ENCODE data around the gene NCAPG2.
A peak's percentile ranks its signal among the peaks of the same experiment; 100 is the strongest.

NCAPG2 gene, protein sequence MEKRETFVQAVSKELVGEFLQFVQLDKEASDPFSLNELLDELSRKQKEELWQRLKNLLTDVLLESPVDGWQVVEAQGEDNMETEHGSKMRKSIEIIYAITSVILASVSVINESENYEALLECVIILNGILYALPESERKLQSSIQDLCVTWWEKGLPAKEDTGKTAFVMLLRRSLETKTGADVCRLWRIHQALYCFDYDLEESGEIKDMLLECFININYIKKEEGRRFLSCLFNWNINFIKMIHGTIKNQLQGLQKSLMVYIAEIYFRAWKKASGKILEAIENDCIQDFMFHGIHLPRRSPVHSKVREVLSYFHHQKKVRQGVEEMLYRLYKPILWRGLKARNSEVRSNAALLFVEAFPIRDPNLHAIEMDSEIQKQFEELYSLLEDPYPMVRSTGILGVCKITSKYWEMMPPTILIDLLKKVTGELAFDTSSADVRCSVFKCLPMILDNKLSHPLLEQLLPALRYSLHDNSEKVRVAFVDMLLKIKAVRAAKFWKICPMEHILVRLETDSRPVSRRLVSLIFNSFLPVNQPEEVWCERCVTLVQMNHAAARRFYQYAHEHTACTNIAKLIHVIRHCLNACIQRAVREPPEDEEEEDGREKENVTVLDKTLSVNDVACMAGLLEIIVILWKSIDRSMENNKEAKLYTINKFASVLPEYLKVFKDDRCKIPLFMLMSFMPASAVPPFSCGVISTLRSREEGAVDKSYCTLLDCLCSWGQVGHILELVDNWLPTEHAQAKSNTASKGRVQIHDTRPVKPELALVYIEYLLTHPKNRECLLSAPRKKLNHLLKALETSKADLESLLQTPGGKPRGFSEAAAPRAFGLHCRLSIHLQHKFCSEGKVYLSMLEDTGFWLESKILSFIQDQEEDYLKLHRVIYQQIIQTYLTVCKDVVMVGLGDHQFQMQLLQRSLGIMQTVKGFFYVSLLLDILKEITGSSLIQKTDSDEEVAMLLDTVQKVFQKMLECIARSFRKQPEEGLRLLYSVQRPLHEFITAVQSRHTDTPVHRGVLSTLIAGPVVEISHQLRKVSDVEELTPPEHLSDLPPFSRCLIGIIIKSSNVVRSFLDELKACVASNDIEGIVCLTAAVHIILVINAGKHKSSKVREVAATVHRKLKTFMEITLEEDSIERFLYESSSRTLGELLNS
- 15.9 to 71.4 (median 40.9) reads per million in 17 experiments for total RNA-seq

DNA sequence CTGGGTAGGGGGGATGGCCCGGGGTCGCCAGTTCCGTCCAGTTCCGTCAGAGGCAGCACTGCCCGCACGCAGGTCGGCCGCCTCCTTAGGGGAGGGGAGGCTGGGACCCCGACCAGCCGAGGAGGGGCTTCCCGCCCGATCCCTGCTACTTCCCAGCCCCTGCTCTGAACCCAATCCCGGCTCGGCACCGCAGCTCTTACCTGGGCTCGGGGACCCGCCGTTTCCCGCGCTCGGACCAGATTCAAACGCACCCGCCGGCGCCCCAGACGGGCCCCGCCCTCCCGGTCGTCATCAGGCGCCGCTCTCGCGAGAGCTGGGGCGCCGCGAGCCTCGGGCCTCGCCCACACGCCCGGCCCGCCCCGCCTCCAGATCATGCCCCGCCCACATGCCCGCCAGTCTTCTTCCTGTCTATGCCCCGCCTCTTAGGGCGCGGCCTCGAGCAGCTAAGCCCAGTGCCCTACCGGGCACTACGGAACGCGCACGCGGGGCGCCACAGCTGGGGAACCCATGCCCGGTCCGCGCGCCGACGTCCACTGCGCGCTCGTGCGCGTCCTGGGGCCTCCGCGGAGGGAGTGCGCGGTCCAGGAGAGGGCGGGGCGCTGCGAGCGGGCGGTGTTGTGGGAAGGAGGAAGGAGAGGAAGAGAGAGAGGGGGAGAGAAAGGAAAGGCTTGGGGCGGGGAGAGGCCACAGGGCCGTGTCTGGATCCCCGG is at the start of gene NCAPG2:
NCAPG2 (minus strand) TSS at position 281 of the 710 bp plus-strand sequence. CDS start 2,905 bp downstream, outside the sequence.
- peak; percentile 100 for DNase-seq

- no peak for DNase-seq
Measured at GRCh38 chr7:158753900-158754299, 49.3 kb upstream of the NCAPG2 start.

DNA sequence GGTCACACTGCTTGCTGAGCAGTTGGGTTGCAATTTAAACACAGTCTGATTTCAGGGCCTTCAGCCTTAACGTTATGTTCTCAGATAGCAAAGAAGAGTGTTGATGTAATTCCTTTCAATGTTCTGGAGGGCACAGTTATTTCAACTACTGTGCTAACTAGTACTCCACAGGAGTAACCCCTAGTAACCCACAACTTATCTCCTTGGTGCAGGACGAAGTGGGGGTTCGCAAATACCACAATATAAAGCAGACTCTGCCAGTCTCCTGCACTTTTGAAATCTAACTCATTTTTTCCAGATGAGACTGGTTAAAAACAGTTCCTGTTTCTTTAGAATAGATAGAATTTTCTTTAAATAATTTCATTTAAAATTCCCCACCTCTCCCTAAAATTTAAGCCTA is 47.1 kb upstream of the NCAPG2 start:
- no peak for DNase-seq

DNA sequence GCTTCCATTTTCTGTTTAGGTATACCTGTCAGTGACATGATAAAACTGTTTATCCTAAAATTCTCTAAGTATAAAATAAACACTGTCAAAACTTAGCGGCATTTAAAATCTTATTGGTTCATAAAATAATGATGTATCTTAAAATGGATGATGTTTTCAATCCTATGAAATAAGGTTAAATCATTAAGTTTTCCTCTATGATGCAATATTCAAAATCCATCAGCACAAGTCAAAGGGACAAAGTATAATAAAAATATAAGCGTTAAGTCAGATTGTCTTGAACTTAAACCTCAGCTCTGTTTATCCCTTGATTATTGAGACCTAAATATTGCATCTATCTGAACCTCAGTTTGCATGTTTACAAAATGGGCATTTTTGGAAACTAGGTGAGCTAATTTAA is 46.6 kb upstream of the NCAPG2 start:
- no peak for DNase-seq

DNA sequence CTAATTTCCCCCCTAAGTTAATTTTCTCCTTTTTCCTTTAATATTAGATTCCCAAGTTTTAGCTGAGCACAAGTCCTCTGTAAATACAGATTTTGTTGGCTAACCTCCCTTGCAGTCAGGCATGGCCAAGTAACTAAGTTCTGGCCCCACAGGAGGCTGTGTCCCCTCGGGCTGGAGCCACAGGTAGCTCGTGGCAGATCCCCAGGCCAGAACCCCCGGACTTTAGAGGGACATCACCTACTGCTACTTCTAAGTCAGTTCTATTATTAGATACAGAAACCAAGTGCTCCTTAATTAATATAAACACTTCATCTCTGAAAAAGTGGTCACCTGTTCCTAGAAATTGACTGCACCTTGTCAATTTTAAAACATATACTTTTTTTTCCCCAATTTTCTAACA is 46.1 kb upstream of the NCAPG2 start:
- no peak for DNase-seq

DNA sequence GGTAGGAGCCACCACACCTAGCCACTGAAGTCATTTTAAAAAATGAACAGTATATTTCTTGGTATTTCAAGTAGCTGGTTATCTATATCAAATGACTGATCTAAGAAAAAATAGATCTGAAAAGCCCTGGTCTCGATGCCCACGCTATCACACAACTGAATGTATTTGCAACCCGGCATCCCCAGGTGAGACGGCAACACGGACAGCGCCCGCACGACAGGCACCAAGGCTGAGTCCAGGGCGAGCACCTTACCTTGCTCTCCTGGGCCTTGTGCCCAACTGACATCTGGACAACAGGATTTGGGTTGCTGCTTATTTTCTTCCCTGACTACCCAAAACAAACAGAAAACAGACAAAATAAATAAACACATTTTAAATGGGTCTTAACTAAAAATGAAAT is 44.8 kb upstream of the NCAPG2 start:
- DNase-seq = no peak

DNA sequence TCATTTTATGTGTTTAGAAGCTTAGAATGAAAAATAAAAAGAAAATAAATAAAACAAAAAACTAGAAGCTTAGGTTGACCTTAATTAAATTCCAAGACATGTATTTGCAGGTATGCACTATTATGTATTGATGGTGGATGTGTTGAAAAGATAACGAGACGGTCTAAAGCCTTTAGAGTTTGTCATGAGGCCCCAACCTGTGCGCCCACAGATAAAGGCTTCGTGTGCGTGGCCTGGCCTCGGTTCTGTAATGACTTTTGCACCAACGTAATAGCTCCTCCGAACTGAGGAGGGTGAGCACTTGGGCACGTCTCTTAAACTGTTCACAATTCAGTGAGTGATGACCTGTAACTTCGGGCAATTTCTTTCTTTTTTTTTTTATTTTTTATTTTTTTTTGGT is 43.7 kb upstream of the NCAPG2 start:
- DNase-seq = no peak

- DNase-seq = no peak
Measured at GRCh38 chr7:158747408-158747807, 42.8 kb upstream of the NCAPG2 start.

DNA sequence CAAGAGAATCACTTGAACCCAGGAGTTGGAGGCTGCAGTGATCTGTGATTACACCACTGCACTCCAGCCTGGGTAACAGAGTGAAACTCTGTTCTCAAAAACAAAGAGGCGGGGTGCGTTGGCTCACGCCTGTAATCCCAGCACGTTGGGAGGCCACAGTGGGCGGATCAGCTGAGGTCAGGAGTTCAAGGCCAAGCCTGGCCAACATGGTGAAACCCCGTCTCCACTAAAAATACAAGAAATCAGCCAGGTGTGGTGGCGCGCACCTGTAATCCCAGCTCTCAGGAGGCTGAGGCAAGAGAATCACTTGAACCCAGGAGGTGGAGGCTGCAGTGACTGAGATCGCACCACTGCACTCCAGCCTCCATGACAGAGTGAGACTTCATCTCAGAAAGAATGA is 42.4 kb upstream of the NCAPG2 start:
- no peak for DNase-seq

GRCh38 chr7:158745057-158745715 is 40.6 kb upstream of the NCAPG2 start:
- DNase-seq = no peak

DNA sequence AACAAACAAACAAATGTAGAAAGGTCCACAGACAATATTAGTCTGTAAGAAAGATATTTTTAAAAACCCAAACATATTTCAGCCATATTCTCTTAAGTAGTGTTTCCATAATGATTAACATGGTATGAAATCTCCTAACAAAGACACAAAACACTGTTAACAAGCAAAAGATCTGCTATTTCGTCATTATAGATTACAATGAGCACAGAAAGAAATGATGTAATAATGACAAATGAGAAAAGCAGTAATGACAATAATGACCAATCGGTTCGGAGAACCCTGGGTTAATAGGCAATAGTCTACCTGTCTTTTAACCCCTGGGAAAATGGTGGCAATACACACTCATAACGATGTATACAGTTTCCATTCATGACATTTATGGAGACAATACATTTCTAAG is 39.5 kb upstream of the NCAPG2 start:
- no peak for DNase-seq

GRCh38 chr7:158743219-158743618 is 38.6 kb upstream of the NCAPG2 start:
- DNase-seq = no peak

DNA sequence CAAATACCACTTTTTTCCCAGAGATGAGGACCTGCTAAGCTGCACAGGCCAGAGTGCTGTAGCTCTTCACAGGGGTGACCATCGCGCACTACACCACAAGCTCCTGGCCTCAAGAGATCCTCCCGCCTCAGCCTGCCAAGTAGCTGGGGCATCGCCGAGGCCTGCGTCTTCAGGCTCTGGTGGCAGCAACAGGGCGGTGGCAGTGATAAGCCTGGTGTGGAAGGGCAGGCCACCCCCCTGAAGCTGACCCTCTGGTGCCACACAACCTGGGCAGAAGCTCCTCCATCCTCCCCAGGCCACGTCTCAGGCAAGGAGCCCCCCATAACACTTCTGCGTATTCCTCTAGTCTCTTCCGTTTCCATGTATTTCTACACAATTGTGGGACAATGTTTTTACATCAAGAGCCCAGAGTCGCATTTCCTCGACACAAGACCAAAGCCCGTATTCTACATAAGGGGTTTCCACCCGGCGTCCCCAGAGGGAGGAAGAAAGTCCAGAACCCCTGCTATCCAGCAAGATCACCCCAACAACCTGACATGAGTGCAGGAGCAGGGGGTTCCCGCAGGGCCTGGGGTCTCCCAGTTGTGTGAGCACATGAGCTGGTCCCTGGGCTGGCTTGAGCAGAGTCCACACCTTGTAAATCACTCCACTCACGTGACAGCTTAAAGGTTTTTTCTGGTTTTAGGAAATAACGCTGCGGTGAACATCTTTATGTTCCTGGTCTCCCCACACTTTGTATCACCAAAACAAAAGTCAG is 37.6 kb upstream of the NCAPG2 start:
- DNase-seq = no peak

DNA sequence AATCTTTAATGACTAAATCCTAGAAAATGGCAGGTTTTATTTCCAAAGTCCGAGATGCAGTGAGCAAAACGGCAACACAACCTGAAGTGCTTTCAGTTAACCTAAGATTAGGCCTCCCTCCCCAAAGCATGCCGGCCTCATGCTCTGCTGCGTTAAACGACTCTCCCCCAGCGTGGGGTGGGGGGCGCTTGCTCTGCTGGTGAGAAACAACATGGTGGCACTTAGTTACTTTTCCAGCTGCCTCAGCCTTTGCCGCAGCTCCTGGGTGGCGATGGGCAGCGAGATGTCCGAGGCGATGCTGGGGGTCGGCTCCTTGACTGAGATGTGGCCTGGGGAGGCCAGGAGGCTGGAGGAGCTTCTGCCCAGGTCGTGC is 36.7 kb upstream of the NCAPG2 start:
- DNase-seq = no peak

GRCh38 chr7:158740657-158741293 is 36.2 kb upstream of the NCAPG2 start:
- no peak for DNase-seq

DNA sequence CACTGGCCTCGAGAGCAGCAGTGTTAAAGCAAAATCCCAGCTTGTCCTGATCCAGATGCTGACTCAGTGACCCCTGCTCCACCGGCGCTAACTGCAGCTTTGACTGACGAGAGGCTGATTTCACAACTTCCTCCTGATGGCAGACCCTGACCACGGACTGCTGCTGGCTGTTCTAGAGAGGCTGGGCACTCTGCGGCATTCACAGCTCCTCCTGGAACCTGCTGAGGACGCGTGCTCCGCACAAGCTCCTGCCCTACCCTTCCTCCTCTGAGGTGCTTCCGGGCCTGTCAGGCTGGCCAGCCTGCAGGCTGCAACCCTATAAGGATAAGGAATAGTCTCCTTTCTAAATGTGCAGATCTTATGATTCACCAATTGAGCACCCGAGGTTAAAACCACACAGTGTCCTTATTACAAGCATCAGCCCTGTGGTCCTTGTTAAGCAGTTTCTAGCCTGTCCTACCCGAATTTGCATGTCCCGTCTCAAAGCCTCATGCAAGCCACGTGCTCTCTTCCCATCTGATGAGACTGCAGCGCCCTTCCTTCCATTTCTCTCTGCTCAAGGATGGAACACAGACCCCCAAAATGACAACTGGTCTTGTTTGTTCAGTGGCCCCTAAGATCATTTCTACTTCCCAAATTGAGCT is 35.5 kb upstream of the NCAPG2 start:
- peak; percentile 79 to 88 (median 83) for DNase-seq

DNA sequence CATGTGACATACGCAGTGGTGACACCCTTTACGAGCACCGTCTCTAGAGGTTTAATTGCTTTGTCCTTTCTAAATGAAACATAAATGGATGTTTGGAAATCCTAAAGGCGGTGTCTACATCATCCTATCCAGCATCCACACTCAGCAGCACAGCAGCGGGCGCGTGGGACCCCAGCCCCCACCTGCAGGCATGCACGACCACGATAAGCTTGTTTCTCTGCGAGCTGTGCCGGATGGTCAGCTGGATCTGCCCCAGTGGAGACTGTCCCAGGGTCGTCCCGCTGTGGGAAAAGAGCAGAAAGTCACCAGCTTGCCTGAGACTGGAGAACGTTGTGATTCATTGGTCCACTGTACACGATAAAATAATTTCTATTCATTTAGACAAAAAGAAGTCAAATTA is 34.2 kb upstream of the NCAPG2 start:
- no peak for DNase-seq

DNA sequence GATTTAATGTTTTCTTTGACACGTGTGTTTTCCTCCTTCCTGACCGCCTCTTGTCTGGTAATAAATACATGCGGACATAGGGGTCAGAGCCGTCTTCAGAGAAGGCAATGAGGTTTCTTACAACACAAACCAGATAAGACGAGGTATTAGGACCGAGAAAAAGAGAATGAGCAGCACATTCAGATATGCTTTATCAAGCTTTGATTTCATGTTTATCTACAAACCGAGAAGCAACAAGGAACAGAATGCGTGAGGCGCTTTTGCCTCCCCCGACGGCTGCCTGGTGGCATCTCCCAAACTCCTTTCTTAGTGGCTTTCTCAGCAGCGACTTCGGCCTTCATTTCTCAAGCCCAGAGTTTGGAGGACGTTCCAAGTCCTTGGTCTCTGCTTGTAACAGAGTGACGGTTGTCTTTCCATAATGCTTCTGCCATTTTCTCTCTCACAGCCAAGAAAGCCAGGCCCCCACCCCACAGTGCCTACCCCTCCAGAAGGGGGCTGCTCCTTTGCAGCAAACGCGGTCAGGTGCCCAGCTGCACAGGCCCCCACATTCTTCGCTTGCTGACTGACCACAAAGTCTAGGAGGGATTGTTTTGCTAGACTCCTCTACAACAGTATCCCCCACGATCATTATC is 32.6 kb upstream of the NCAPG2 start:
- DNase-seq = no peak

GRCh38 chr7:158735935-158736334 is 31.3 kb upstream of the NCAPG2 start:
- no peak for DNase-seq

DNA sequence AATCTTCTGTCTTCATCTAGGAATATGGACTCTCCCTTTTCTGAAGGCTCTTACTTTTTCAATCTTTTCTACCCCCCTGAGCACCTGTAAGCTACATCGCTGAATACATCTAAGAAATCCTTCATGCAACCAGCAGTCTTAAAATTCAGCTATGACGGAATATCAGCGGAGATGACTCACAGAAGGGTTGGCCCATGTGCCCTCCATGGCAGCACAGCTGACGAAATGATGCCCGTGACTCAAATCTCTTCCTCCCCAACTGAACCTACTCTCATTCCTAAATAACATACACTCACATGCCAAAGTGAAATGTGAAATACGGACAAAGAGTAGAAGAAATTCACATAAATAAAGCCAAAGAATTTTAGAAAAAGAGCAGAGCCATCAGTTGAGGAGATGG is 30.3 kb upstream of the NCAPG2 start:
- DNase-seq = peak; percentile 68 to 82 (median 76)

Data from suppressor macrophage (primary cell).